Stimulated activated CD4-positive, alpha-beta T cell treated with anti-CD3 and anti-CD28 coated beads, Interleukin-12 subunit alpha, Interleukin-12 subunit beta, amount 100 ng/mL, for 4 hours (primary cell): Measurements from ENCODE around the gene ELP6.
"Not testable (repeated sequence)": the region's sequence is repeated elsewhere in the genome, so short reads cannot be mapped to it uniquely, and the experiment has no call there.

Experiments
- DNase-seq: peaks from one replicate; pipeline ENCODE4 v3.0.0-alpha.2; 2020

Gene ELP6

DNA sequence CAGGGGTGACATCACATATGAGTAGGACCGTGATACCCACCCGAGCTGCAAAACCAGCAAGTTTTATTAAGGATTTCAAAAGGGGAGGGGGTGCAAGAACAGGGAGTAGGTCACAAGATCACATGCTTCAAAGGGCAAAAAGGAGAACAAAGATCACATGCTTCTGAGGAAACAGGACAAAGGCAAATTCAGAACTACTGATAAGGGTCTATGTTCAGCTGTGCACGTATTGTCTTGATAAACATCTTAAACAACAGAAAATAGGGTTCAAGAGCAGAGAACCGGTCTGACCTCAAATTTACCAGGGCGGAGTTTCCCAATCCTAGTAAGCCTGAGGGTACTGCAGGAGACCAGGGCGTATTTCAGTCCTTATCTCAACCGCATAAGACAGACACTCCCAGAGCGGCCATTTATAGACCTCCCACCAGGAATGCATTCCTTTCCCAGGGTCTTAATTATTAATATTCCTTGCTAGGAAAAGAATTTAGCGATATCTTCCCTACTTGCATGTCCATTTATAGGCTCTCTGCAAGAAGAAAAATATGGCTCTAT lies 53.9 kb downstream of the ELP6 start:
- DNase-seq, result not testable (repeated sequence)

DNA sequence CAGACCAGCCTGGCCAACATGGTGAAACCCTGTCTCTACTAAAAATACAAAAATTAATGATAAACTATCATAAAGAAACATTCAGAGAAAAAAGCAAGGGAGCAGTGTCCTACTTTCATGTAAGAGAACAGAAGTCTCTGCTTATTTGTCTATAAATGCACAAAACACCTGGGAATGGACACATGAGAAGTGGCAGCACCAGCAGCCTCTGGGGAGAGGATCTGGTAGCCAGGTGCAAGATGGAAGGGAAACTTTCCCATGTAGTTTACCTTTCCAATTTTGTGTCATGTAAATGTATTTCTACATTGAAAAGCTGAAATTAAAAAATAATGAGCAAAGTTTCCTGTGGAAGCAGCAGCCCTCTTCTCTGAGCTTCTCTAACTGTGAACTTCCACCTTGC lies 56.5 kb downstream of the ELP6 start:
- no peak for DNase-seq

DNA sequence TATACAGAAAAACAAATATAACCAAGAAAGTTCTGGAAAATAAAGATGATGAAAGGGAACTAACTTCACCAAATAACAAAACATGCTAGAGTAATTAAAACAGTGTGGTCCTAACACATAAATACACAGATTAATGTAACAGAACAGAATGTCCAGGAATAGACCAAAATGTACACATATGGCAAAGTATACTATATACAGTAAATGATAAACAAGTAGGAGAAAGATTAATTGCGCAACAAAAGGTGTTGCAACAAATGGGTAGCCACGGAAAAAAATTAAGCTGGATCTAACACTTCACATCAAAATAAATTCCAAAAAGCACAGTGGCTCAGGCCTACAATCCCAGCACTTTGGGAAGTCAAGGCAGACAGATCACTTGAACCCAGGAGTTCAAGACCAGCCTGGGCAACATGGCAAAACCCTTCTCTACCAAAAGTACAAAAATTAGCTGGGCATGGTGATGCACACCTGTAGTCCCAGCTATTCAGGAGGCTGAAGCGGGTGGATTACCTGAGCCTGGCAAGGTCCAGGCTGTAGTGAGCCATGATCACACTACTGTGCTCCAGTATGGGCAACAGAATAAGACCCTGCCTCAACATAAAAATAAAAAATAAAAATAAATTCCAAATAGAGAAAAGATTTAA lies 57.6 kb downstream of the ELP6 start:
- no peak for DNase-seq

DNA sequence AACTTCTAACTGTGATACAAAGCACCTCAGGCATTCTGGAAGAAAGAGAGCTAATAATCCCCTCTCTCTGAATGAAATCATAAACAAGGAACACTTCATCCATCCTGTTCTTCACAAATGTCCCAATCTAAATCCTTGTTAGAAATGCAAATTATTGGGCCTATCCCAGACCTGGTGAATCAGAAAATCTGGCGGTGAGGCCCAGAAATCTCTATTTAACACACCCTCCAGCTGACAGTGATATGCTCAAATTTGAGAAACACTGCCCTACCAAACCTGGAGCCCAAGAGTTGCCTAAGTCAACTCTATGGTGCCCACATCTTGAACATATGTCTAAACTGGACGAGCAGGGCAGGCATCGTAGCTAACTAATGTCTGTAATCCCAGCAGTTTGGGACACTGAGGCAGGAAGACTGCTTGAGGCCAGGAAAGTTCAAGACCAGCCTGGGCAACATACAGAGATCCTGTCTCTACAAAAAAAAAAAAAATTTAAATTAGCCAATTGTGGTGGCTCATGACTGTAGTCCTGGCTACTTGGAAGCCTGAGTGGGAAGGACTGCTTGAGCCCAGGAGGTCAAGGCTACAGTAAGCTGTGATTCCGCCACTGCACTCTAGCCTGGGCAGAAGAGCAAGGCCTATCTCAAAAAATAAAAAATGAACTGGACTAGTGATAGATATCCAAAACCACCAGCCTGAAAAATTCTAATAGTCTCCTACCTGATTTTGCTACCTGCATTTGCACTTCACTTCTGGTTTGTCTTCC lies 60.9 kb downstream of the ELP6 start:
- DNase-seq, result no peak
